DMS53 treated with DMSO at 0.1 percent for 48 hours (cell line): Measurements from ENCODE around the gene STAC3.

Experiments
- DNase-seq: peaks from one replicate; lab custom pipeline; 2025; ENCODE audit not compliant: unreplicated experiment; lab: John Stamatoyannopoulos, UW

Gene STAC3

DNA sequence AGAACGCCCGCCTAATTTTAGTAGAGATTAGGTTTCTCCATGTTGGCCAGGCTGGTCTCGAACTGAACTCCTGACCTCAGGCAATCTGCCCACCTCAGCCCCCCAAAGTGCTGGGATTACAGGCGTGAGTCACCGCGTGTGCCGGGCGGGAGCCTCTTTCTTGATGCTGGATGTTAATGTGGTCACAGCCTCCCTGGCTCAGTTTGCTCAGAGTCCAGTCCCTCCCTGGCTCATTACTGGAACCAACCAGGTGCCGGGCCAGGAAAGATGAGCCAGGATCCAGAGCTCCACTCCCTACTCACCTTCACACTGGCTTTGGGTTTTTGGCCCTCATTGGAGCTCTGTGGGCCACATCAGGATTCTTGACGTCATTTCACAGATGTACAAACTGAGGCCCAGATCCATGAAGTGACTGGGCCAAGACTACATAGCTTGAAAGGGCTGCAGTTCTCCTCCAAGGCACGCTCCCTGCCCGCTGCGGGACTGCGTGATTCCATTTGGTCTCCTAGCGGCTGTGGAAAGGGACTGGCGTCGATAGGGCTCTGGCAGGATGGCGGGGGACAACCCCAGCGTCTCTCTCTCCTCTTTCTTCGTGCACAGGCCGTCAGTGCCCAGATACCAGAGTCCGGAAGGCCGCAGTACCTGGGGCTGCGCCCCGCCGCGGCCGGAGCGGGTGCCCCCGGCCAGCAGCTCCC, 26.6 kb downstream of the STAC3 start:
- DNase-seq: no peak

DNA sequence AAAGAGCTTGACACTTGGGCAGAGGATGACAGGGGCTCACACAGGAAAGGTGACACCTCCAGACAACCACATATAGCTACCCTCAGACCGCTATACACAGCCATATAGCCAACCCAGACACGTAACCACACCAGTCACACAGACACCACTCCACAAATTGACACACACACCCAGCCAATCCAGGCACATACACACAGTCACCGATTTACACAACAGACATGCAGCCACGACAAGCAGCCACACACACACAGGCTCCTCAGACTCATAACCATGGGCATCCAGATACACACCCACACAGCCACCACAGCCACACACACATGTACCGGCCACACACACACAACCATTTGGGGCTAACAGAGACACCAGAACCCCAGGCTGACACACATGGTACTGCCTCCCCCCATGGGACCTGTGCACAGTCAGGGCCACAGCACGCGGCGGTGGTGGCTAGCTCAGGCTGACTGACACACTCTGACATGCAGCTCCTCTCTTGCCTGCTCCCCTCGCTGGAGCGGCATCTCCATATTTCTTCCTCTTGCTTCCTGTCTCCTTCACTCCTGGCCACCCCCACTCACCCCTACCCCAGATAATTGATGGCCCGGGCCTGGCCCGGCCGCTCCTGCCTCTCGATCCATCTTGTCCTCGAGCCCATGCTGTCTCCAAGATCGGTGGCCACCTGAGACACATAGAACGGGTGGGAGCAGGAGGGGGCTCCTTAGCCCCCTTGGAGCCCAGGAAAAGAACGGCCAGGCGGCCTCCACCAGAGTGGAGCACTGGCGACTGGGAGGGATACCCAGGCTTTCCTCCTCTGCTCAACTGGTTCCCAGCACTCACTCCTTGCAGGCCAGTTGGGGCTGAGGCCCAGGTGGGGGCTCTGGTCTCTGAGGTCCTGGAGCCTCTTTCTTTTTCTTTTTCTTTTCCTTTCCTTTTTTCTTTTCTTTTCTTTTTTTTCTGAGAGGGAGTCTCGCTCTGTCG, 27.5 kb downstream of the STAC3 start:
- no peak for DNase-seq

DNA sequence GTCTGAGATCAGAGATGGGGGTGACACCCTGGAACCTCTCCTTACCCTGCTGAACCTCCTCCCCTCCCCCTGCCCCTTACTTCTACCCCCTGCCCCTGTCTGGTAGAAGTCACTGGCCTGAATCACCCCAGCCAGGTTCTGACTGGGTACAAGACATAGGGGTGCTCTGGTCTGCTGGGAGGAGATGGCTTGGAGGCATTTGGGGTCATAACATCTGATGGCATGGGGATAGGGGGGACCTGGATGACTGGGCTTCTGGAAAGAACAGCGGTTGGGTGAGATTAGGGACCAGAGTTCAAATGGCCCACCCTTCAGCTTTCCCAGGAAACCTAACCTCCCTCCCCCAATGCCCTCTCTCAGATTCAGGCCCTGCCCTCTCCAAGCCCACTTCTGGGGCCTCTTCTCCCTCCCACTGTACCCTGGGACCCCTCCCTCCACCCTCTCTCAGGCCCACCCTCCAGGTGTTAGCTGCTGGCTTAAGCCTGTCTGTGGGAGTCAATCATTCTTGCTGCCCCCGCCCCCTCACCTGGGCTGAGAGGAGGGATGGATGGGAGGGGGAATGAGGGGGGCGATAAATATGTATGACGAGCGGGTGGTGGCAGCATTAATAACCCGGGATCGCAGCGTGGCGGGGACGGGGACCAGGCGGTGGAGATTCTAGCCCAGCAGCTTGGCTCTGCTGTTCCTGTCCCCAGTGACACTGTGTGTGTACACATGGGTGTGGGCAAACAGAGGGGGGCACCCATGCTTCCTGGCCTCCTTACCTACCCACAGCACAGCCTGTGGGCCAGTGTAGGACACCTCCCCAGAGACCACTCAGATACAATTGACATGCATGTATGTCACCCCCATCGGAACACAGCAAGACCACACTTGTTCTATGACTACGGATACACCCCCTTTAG, 28.4 kb downstream of the STAC3 start:
- no peak for DNase-seq

DNA sequence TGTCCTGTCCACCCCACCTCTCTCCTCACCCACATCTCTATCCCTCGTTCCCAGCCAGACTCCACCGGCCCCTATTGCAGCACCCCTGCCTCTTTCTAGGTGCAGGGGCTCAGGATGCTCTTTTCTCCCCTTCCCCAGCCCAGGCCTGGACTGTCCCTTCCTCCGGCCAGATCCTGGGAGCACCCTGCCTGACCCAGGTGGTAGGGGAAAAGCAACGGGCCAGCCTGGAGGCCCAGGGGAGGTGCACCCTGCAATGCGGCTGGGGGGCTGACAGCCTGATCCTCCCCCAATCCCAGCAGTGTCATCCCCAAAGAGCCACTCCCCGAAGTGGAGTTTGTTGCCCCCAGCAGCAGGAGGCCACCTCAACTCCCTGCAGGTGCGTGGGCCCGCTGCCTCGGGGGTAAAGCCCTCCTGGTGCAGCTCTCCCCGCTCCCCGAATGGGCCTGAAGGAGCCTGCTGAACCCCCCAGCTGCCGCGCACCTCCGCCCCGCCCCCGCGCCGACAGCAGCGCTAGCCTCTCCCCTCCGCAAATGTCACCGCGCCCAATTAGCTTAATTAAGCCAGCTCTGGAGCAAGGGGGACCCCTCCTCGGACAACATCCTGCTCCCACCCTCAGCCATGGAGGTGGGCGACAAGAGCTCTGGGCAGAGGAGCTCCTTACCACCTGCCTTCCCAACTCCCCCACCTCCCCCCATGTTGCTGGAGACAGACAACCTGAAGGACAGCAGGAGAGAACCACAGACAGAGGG, 29.6 kb downstream of the STAC3 start:
- no peak for DNase-seq

DNA sequence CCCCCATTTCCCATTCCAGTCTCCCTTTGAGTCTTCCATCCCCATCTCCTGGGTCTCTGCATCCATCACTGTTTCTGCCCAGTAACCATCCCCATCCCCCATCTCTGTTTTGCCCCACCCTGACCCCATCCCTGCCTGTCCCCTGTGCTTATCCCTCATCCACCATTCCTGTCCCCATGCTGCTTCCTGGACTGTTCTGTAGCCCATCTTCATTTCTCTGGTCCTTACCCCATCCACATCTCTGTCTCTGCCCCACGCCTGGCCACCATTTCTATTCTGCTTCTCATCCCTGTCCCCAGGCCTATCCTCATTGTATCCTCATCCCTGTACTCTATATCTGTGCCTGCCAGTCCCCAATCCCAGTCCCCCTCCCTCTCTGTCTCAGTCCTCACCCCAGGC, 30.2 kb downstream of the STAC3 start:
- no peak for DNase-seq

DNA sequence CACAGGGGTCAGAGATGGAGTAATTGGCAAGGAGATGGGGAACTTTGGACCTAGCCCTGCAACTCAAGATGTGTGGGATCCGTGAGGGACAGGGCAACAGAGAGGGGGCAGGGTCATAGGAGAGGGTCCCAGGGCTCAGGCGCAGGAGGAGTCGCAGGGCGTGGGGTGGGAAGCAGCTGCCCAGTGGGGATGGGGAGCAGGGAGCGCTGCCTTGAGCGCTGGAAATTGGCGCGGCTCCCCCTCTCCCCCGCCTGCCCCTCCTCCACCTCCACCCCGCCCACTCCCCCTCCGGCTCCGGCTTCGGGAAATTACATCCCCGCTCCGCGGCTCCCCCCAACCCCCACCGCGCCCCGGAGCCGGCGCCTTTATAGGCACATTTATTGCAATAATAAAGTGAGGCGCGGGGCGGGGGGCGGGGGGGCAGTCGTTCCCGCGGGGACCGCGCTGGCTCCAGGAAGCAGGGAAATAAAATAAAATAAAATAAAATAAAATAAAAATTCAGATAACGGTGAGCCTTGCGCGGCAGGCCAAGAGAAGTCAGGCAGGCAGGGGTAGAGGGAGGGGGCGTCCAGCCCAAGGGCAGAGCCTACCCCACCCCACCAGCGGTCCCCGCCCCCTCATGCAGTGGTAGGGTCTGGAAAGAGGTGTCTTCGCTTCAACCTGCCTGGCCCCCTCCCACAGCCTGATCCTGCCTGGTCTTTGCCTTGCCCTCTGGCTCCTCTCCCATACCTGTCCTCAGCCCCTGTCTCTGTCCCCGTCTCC, 30.8 kb downstream of the STAC3 start:
- no peak for DNase-seq

DNA sequence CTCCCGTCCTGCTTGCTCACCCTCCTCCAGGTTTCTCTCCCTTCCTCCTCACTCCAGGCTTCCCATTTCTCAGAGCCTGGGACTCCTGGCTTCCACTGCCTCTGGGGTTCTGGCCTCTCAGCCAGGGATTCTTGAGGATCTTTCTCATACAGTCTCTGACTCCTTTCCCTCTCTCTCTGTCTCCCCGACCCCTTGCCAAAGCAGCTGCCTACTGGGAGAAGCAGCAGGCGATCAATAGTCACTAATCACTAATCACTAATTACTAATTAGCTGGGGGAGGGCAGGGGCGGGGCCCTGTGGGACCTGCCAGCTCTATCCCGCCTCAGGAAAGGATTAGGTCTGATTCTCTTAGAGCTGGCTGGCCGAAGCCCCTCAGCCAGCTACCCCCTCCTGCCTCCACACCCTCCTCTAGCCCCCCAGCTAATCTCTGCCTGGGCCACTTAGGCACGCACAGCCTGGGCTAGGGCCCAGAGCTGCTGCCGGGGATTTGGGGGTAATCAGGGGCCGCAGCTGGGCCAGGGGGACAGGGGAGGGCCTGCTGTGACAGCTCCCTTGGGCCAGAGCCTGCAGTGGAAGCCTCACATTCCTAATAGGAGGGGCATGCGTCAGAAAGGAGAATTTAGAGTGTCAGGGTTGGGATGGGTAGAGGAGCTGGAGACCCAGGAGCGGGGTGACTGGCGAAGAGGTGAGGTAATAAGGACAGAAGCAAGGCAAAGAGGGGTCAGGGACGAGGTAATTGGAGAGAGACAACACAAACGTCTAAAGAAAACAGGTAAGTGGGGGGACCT, 31.6 kb downstream of the STAC3 start:
- DNase-seq: no peak

DNA sequence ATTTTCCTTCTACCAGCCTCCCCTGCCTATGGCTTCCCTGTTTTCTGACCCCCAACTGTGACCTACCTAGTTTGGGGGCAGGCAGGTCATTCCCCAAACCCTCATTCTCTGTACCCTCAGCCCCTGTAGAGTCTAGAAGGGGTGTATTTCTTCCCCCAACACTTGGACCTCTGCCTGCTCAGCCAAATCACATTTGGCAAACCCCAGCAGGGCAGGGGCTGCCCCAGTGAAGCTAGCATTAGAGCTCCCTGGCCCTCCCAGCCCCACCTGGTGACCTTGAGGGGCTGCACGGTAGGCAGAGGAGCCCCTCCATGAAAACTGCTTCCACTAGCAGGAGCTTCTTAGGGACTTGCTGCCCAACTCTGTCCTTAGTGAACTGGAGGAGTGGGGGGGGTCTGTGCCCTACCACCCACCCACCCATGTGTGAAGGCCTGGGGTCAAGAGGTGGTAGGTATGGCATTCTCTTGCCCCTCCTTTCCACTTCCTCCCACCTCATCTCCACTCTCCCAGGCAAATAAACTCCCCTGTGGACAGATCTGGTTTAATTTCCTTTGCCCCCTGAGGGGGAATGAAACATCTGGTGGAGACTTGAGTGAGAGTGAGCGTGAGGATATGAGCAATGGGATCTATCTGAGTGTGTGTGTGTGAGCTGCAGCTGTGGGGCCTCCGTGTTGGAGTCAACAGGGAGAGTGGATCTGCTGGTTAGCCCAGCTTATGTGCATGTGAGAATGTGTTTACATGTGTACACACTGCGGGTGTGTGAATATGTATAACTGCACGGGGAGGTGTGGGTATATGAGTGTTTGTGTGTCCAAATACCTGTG, 32.7 kb downstream of the STAC3 start:
- DNase-seq: no peak

DNA sequence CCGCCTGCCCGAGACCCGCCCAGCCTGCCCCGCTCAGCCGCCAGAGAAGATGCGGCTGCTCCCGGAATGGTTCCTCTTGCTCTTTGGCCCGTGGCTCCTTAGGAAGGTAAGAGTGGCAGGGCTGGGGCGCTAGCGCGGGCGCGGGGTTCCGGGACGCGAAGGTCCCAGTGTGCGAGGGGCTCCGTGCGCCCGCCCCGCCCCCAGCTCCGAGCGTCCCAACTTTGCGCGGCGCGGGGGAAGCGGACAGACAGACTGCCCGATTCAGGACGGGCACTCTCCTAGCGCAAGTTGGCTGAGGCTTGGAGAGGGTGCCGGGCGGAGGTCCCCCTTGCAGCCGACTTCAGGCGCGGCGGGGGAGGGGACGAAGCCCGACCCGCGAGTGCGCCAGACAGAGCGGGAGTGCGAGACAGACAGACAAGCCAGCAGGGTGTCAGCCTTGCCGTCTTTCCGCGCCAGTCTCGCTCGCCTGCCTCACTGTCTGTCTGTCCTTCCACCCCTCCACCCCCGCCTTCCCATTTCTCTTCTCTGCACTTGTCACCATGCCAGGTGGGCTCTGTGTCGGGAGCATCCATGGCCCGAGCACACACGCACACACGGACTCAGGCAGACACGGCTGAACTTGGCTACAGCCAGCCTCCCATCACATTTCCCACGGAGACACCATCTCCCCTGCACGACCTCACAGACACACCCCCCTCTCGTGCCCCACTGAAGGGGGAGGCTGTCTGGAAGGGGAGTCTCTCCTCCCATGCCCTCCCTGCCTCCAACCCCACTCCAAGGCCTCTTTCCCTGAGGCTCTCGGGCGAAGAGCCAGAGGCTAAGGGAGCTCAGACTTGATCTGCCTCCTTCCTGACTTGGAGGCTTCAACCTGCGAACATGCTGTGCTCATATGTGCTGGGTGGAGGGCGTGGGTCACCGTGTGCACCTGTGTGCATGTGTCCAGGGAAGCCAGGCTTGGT, 33.8 kb downstream of the STAC3 start:
- no peak for DNase-seq

DNA sequence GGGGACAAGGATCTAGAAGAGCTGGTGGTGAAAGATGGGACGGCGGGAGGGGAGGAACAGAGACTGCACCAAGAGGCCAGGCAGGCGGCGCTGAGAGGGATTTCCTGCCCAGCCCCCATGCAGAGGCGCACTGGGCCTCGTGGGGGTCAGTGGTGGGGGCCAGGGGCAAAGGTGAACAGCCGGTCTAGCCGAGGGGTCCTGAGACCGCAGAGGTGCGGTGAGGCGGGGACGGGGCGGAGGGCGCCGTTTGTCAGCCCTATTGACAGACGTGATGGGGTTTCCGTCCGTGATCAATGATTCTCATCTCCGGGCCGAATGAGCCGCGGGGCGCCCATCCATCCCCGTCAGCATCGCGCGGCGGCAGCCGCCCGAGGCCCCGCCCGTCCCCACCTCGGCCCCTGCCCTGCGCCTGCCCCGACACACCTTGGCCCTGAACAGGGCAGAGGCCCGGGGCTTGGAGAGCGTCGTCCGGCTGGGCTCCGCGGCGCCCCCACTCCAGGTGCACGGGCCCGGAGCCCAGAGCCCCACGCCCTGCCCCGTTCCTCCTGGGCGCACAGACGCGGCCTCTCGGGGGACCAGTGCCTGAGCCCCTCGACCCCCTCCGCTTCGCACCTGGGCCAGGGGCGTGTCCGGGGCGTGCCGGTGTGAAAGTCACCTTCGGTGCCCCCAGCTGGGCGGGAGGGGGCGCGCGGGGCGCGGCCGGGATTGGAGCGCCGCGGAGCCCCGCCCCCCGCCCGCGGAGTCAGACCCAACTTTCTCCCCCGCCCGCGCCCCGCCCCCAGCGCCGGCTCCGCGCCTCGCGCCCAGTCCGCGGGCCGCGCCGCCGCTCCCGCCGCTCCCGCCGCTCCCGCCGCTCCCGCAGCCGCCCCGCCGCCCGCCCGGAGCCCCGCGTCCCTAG, 34.7 kb downstream of the STAC3 start, which contains the start of gene NXPH4:
NXPH4 (plus strand) TSS at position 781 of the 898 bp plus-strand sequence. CDS start 176 bp downstream, outside the sequence.
- DNase-seq: peak; percentile 47

DNA sequence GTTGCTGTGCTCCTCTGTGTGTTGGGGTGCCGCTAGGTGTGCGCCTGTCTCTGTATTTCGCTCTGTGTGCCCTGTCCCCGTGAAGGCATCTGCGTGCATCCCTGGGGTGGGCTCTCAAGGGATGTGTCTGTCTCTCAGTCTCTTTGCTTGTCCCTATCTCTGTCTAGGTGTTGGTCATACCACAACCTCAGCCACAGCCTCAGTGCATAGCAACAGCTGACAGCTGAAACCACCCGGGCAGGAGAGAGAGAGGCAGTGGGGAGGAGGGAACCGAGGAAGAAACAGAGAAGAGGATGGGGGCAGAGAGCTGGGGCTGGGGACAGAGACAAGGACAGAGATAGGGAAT, 35.3 kb downstream of the STAC3 start:
- peak; percentile 47 for DNase-seq

DNA sequence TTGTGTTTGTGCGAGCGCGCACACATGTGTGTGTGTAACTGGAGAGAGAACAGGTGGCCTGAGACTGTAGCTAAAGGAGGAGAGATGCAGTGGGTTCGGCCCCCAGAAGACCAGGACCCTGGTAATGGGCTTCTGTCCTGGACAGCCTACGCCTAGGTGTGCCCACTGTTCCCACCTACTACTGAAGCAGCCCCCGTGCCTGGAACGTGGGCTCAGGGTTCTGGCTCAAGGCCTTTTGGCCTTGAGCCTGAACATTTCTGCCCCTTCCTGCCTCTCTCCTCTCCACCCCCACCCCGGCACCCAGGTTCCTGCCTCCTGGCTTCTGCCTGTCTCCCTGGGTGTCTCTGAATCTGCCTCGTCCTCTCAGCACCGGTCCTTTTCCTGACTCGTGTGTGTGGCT, 35.9 kb downstream of the STAC3 start:
- DNase-seq: no peak

DNA sequence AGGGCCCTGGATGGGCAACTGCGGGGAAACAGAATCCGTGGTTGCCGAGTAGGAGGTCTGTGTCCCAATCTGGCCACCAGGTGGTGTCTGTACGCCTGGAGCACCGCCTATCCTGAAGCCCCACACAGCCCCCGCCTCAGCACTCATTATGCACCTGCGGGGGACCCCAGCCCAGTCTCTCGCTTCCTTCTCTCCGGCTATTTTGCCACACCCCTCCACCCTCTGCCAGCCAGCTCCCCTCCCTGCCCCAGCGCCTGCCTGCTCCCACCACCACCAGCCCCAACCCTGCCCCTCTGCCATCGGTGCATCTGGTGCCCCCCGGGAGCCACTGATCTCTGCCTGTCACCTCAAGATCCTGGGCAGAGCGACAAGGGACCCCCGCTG, 36.6 kb downstream of the STAC3 start:
- DNase-seq: peak; percentile 82

DNA sequence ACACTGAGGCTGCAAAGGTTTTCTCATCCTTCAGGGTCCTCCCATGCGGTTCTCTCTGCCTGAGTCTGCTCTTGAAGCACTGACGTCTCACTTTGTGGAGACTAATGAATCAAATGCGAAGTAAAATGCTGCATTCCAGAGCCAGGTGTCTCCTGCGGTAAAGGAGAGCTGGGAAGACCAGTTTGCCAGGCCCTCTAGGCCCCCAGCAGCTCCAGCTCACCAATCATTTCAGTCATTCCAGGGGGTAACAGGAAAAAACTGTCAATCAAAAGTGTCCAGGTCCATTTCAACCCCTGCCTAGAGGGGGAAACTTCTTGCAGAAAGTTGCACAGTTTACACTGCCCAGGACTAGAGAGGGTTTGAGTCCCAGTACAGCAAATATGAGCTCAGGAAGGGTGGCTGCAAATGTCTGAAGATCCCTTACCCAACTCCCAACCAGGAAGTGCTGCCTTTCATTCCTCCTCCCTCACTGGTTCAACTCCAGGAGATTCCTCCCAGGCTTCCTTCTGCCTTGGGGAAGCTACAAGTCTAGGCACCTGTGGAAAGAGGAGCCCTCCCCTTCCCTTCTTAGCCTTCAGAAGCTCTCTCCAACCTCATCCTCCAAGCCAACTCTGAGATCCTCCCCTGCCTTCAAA, 37.1 kb downstream of the STAC3 start:
- DNase-seq: peak; percentile 60

DNA sequence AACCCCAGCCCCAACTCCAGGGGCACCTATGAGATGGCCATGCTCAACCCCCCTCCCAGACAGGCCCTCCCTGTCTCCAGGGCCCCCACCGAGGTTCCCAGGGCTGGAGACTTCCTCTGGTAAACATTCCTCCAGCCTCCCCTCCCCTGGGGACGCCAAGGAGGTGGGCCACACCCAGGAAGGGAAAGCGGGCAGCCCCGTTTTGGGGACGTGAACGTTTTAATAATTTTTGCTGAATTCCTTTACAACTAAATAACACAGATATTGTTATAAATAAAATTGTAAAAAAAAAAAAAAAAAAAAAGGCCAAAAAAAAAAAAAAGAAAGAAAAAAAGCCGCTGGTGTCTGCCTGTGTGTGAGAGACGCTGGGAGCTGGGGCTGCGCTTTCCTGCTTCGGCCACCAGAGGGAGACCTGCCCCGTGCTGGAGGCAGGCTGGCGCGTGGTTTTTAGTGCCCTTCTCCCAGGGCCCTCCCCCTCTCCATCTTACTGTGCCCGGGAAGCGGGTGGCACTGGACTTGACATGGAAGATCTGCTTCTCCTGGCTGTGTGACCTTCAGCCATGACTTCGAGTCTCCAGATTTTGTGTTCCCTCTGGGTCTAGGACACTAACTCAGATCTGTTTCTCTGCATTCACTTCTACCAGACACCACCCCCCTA, 37.8 kb downstream of the STAC3 start:
- peak; percentile 89 for DNase-seq
